ENCODE results near the gene PPM1B.

- TF ChIP-seq BHLHE40 (IDR thresholded peaks at IDR 0.05; ENCODE audit: borderline replicate concordance), result no peak
- TF ChIP-seq ZNF384 (IDR thresholded peaks at IDR 0.05), result no peak
- no peak for TF ChIP-seq PKNOX1 (IDR thresholded peaks at IDR 0.05)
- no peak for TF ChIP-seq FOXK2 (IDR thresholded peaks at IDR 0.05)
- no peak for TF ChIP-seq ARNT (IDR thresholded peaks at IDR 0.05)
- TF ChIP-seq NFRKB (IDR thresholded peaks at IDR 0.05), result no peak
- TF ChIP-seq HDGF (IDR thresholded peaks at IDR 0.05; ENCODE audit: borderline replicate concordance), result no peak
- no peak for TF ChIP-seq SUZ12 (IDR thresholded peaks at IDR 0.05)
Measured at GRCh38 chr2:44168681-44169154, at the start of gene PPM1B.
